HG02610 (cell line): Measurements from ENCODE around the gene CTSG.
"Not testable (repeated sequence)": the region's sequence is repeated elsewhere in the genome, so short reads cannot be mapped to it uniquely, and the experiment has no call there.

Source experiments
- ATAC-seq: cut with Tn5 transposase; IDR thresholded peaks from one replicate; pipeline ENCODE4 v1.9.1; 2021; ENCODE audit warnings: mild to moderate bottlenecking, moderate library complexity; ENCODE audit not compliant: unreplicated experiment

The CTSG gene

GRCh38 chr14:24576182-24576581 lies at the start of gene CTSG:
Gene CTSG, minus strand, starts transcription at chr14:24576250. Its CDS starts 27 bp downstream, at chr14:24576223.
- ATAC-seq: no peak

GRCh38 chr14:24613747-24614146 lies 37.7 kb upstream of the CTSG start:
- ATAC-seq: no peak

GRCh38 chr14:24613241-24613640 lies 37.2 kb upstream of the CTSG start:
- peak; percentile 37 for ATAC-seq

DNA sequence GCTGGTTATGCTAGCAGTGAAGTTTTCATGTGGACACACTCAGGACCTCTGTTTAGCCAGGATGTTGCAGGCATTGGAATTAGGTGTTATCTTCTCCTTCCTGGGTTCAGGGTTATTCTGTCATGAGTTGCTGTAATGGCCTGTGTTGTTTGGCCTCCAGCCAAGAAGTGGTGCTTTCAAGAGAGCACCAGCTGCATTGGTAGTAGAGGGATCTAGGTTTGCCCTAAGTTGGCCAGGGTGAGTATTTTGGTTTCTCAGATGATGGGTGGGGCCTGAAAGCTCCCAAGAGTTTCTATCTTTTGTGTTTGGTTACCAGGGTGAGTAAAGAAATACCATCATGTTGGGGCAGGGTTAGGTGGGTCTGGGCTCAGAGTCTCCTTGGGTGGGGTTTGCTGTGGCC lies 36.1 kb upstream of the CTSG start:
- ATAC-seq: no peak

DNA sequence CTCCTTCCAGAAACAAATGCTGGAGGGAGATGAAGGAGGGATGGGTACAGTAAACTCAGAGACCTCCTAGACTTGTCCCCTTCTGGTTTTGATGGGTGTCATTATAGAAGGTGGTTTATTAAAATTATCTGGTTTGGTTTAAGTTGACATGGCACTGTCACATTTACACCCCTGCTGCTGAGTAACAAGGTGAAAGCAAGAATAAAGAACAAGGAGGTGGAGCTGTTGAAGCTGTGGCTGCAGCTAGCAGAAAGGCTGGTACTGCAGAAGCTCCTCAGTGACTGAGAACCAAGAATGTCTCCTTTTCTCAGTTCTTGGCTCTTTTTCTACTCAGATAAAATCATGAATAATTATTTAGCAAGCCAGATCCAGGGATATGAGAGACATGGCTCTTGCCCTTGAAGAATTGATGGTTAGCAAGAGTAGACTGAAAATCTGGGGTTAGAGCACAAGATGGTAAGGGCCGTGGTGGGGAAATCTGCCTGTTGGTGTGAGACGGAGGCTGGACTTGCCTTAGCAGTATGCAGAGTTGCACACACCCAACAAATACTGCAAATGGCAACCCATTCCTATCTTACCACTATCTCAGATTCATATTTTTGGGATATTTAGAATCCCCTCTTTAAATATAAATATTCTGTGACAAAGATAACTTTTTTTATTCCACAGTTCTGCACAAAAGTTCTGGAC lies 33.8 kb upstream of the CTSG start, which contains the start of gene GZMH:
GZMH (minus strand) TSS at position 31 of the 690 bp plus-strand sequence. CDS start 72 bp downstream, outside the sequence.
- no peak for ATAC-seq

- ATAC-seq: no peak
Observed at GRCh38 chr14:24607635-24608514, 31.8 kb upstream of the CTSG start.

GRCh38 chr14:24607081-24607480 lies 31.0 kb upstream of the CTSG start:
- ATAC-seq: no peak

- no peak for ATAC-seq
Observed at GRCh38 chr14:24606297-24606696, 30.2 kb upstream of the CTSG start.

DNA sequence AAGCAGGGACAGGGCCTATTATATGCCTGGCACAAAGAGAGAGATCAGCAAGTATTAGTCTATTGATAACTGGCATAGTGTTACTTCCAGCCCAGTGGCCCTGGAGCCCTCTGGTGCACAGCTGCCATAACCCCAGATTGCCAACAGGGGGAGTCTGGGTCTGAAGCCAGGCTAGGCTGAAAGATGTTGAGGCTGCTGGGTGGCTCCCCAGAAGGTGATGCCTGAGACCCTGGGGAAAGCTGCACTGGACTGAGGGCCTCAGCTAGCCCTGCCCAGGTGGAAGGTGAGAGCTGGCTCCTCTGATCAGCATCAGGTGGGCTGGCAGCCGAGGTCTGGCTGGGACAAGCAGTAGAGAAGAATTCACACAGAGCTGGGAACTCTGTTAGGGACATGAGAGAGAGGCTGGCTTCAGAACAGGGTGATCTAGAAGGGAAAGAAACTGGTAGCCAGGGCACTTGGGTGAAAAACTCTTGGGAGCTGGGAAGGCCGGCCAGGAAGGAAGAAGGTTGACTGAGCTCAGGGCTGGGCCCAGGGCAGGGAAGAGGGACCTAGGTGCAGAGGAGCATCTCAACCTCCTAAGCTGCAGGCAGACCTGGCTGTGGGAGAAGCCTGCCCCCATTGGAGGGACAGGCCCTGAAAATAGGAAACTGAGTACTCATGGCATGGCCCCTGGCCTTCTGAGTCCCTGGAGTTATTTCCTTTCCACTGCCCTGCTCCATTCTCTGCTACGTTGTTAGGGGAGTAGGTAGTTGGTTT lies 29.6 kb upstream of the CTSG start:
- ATAC-seq: peak; percentile 76

DNA sequence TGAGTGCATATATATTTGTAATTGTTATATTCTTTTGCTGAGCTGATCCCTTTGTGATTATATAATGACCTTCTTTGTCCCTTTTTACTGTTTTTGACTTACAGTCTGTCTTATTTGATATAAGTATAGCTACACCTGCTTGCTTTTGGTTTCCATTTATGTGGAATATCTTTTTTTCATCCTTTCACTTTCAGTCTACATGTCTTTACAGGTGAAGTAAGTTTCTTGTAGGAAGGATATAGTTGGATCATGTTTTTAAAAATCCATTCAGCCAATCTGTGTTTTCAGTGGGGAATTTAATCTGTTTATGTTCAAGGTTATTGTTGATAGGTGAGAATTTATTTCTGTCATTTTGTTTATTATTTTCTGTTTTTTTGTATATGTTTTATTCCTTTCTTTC lies 21.4 kb upstream of the CTSG start:
- ATAC-seq: peak; percentile 65

- no peak for ATAC-seq
Observed at GRCh38 chr14:24595073-24595808, 19.2 kb upstream of the CTSG start.

DNA sequence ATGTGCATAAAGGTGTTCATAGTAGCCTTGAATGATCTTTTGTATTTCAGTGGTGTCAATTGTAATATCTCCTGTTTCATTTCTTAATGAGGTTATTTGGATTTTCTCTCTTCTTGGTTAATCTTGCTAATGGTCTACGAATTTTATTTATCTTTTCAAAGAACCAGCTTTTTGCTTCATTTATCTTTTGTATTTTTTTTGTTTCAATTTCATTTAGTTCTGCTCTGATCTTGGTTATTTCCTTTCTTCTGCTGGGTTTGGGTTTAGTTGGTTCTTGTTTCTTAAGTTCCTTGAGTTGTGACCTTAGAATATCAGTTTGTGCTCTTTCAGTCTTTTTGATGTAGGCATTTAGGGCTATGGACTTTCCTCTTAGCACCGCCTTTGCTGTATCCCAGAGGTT lies 15.0 kb upstream of the CTSG start:
- not testable (repeated sequence) for ATAC-seq

DNA sequence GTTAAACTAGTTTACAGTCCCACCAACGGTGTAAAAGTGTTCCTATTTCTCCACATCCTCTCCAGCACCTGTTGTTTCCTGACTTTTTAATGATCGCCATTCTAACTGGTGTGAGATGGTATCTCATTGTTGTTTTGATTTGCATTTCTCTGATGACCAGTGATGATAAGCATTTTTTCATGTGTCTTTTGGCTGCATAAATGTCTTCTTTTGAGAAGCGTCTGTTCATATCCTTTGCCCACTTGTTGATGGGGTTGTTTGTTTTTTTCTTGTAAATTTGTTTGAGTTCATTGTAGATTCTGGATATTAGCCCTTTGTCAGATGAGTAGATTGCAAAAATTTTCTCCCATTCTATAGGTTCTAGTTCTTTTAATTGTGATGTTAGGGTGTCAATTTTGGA lies 8.4 kb upstream of the CTSG start:
- ATAC-seq: not testable (repeated sequence)

GRCh38 chr14:24578558-24578957 lies 2.5 kb upstream of the CTSG start:
- ATAC-seq: no peak

DNA sequence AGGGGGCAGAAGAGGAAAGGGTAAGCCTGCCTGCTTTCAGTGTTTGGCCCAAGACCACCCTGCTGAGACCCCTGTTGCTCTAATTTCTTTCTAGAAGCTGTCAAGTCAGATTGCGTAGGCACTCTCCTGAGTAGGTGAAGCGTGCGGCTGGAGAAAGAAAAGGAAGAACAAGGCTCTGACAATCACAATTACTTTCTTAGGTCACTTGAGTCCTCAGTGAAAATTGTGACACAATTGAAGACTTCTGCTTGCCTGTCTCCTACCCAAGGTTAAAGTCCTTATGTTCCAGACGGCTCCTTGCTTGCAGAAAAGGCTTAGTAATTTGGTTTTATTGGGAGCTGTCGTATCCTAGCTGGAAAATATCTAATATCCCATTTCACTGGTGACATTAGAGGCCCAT lies 721 bp upstream of the CTSG start:
- ATAC-seq: no peak

DNA sequence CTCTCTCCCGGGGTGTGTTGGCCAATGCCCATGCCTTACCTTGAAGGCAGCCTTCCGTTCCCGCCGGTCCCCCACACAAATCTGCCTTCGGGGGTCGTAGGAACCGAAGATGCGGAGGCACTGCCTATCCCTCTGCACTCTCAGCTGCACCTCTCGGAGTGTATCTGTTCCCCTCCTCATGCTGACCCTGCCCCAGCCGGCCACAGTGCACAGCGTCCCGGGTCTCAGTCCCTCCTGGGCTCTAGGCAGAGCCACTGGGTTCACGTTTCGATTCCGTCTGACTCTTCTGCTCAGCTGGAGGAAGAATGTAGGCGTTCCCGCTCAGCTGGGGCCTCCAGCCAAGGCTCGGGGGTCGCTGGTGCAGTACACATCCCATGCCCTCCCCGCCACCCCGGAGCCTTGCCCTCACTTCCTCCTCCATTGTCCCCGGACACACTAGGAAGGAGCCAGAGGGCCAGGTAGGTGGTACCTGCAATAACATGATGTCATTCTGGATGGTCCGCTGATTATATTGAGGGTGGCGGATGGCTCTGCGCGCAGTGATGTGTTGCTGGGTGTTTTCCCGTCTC lies 1.8 kb downstream of the CTSG start:
- no peak for ATAC-seq

DNA sequence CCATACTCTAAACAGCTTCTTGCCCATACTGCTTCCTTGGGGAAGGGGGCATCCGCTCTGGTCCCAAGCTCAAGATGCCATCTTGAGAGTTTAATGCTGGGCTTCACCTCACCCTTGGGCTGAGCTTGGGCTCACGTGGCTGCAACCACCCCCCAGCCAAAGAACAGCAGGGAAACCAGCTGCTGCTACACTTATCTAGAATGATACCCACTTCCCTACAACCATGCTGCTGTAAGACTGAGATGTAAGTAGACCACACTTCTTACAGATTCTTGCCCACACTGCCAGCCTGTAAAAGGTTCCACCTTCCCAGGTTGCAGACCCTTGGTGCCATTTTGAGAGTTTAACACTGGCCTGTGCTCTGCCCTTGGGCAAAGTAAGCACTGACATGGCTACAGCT lies 9.7 kb downstream of the CTSG start:
- ATAC-seq: no peak

GRCh38 chr14:24565766-24566165 lies 10.3 kb downstream of the CTSG start:
- ATAC-seq: no peak

GRCh38 chr14:24563505-24563904 lies 12.5 kb downstream of the CTSG start:
- no peak for ATAC-seq

GRCh38 chr14:24556756-24557155 lies 19.3 kb downstream of the CTSG start:
- no peak for ATAC-seq
